CD4-positive, alpha-beta T cell treated with Interleukin-21 for 1 hour (primary cell): ENCODE results near the gene CLCF1.
"Not testable (repeated sequence)": the region's sequence is repeated elsewhere in the genome, so short reads cannot be mapped to it uniquely, and the experiment has no call there.

Experiments
- DNase-seq: peaks from one replicate; pipeline ENCODE4 v3.0.0-alpha.2; 2020

The CLCF1 gene

GRCh38 chr11:67408437-67409200 is 35.2 kb upstream of the CLCF1 start:
- DNase-seq, result no peak

- no peak for DNase-seq
Observed at GRCh38 chr11:67407688-67408163, 34.3 kb upstream of the CLCF1 start.

GRCh38 chr11:67406969-67407687 is 33.7 kb upstream of the CLCF1 start:
- DNase-seq, result no peak

GRCh38 chr11:67406420-67406968 is 33.1 kb upstream of the CLCF1 start:
- DNase-seq, result no peak

- no peak for DNase-seq
Observed at GRCh38 chr11:67405688-67406339, 32.4 kb upstream of the CLCF1 start.

GRCh38 chr11:67405196-67405567 is 31.8 kb upstream of the CLCF1 start:
- DNase-seq, result no peak

- DNase-seq, result peak; percentile 60
Observed at GRCh38 chr11:67404515-67405195, 31.3 kb upstream of the CLCF1 start.

- DNase-seq, result not testable (repeated sequence)
Observed at GRCh38 chr11:67403085-67403484, 29.7 kb upstream of the CLCF1 start.

- DNase-seq, result not testable (repeated sequence)
Observed at GRCh38 chr11:67402192-67402839, 28.9 kb upstream of the CLCF1 start.

GRCh38 chr11:67401495-67402191 is 28.2 kb upstream of the CLCF1 start, which contains the start of gene PPP1CA:
Gene PPP1CA (minus strand): TSS chr11:67401858. CDS start chr11:67401782, 76 bp downstream.
- DNase-seq, result peak; percentile 91

- DNase-seq, result no peak
Observed at GRCh38 chr11:67400942-67401494, 27.6 kb upstream of the CLCF1 start.

GRCh38 chr11:67400251-67400941 is 27.0 kb upstream of the CLCF1 start:
- DNase-seq, result no peak

- DNase-seq, result no peak
Observed at GRCh38 chr11:67398661-67399563, 25.5 kb upstream of the CLCF1 start.

- DNase-seq, result no peak
Observed at GRCh38 chr11:67397986-67398660, 24.7 kb upstream of the CLCF1 start.

- DNase-seq, result no peak
Observed at GRCh38 chr11:67397536-67397935, 24.1 kb upstream of the CLCF1 start.

GRCh38 chr11:67396587-67397389 is 23.4 kb upstream of the CLCF1 start:
- DNase-seq, result peak; percentile 43

- DNase-seq, result no peak
Observed at GRCh38 chr11:67396259-67396581, 22.8 kb upstream of the CLCF1 start.
